ENCODE results near the gene PHYKPL. TPM values are rescaled to one million over a fixed set of nuclear protein-coding genes. Genes with fewer than 3 reads are reported as not detected.

Gene PHYKPL
- total and polyA plus RNA-seq, 2 of the 8 experiments (the other 6 are each of a cell fraction or from before 2014, with no cell fraction given), result 25.1 to 32.1 TPM

DNA sequence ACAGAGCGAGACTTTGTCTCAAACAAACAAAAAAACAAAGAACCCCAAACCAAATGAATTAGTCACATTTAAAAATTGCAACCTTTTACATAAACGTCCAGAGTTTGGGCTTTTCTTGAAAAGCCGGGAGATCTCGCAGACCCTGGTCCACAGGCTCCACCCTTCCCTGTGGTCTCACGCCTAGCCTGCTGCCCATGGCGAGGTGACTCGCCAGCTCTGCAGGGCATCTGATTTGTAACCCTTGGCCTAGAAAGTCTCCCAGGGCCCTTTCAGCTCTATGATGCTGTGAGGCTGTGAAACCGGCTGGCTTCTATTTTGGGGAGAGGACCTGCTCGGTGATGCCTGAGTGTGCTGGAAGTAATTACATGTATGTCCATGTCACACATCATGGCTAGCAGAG is 44.7 kb upstream of the PHYKPL start:
- H3K79me1 ChIP-seq (ENCODE audit: low read depth, low read length), result no peaks in the 10 kb centered on the region
- H4K20me1 ChIP-seq (replicated peaks in 1 of 2; ENCODE audit: control insufficient read depth in 1 of 2, insufficient read depth in 2 of 2, low read length in 2 of 2), result peaks cover 0 to 3% of the 10 kb centered on the region in 2 experiments
- no peaks in the 10 kb centered on the region for H3K79me2 ChIP-seq (ENCODE audit: control insufficient read depth in 1 of 2, insufficient read depth in 2 of 2, low read length in 2 of 2)
- no peak overlapping the region for H3K4me2 ChIP-seq (ENCODE audit: insufficient read depth in 1 of 2, low read depth in 2 of 2, low read length in 2 of 2)
- H3K27ac ChIP-seq (ENCODE audit: low read depth, low read length), result no peak overlapping the region
- no peak overlapping the region for H4K91ac ChIP-seq (replicated peaks; ENCODE audit: insufficient read length, low read length)
- POLR2A ChIA-PET (ENCODE audit: partially characterized antibody), result no interaction called here
- peaks cover 0 to 4% (median 2%) of the 10 kb centered on the region in 4 experiments; a peak in 2 of 7 replicates for H3K4me1 ChIP-seq (replicated peaks in 1 of 4; ENCODE audit: control insufficient read depth in 3 of 4, insufficient read depth in 4 of 4, low read length in 3 of 4)
- H3K9me3 ChIP-seq (ENCODE audit: insufficient read depth in 2 of 2, low read depth in 1 of 2, low read length in 1 of 2), result no peaks in the 10 kb centered on the region
- no peak overlapping the region for H2AK5ac ChIP-seq (ENCODE audit: low read depth, low read length)
- no peak overlapping the region for H3K18ac ChIP-seq (ENCODE audit: extremely low read depth, low read length)
- H3K56ac ChIP-seq (replicated peaks; ENCODE audit: insufficient read length, low read depth, low read length), result no peak overlapping the region
- no peak overlapping the region for H2BK15ac ChIP-seq (ENCODE audit: low read length)
- no peak overlapping the region for H2BK120ac ChIP-seq (replicated peaks; ENCODE audit: low read depth, low read length)
- no peak overlapping the region for H3K14ac ChIP-seq (ENCODE audit: insufficient read length)
- H4K8ac ChIP-seq (ENCODE audit: extremely low read depth, insufficient read depth, low read length), result no peak overlapping the region
- H2BK12ac ChIP-seq (ENCODE audit: low read depth, low read length), result no peak overlapping the region
- no peak overlapping the region for H3K4me3 ChIP-seq (ENCODE audit: extremely low read depth in 1 of 4, insufficient read depth in 2 of 4, low read depth in 3 of 4, low read length in 4 of 4)
- H4K5ac ChIP-seq (ENCODE audit: insufficient read length, low read depth, low read length), result no peak overlapping the region
- H3K23ac ChIP-seq (ENCODE audit: insufficient read length), result no peak overlapping the region
- H2BK5ac ChIP-seq (ENCODE audit: low read depth, low read length), result no peak overlapping the region
- DNase-seq (ENCODE audit: low read depth in 1 of 2, low spot score in 2 of 2) (no peak), FAIRE-seq (no peak)
- H3K4ac ChIP-seq (replicated peaks; ENCODE audit: insufficient read length, low read depth, low read length), result no peak overlapping the region
- CTCF ChIA-PET (ENCODE audit: partially characterized antibody), result interaction anchor here (0.5 to 10.0 kb wide), 10 partner anchors 13 to 1193 kb away, joined by 3 to 131 read pairs (median 6); partner anchors contain the start of gene COL23A1
- H3K23me2 ChIP-seq (ENCODE audit: low read depth, low read length), result no peaks in the 10 kb centered on the region
- 94% methylated on average over 9 of the region's 9 CpGs; no CpG with 5 or more reads in 1 of the 2 experiments for WGBS, 2 experiments (ENCODE audit: extremely low coverage in 1 of 2, insufficient coverage in 1 of 2, insufficient read length in 1 of 2, insufficient replicate concordance in 2 of 2, low coverage in 1 of 2, low lambda C conversion rate in 2 of 2, missing lambda C conversion rate in 1 of 2)
- no peaks in the 10 kb centered on the region for H3K36me3 ChIP-seq (ENCODE audit: control insufficient read depth in 2 of 4, insufficient read depth in 4 of 4, low read length in 3 of 4)
- no peak overlapping the region for H2AFZ ChIP-seq (ENCODE audit: low read length)
- H3K9ac ChIP-seq (replicated peaks in 1 of 4; ENCODE audit: extremely low read depth in 1 of 4, low read depth in 3 of 4, low read length in 3 of 4), result no peak overlapping the region
- H2BK20ac ChIP-seq (ENCODE audit: low read length), result no peak overlapping the region
- H3K27me3 ChIP-seq (replicated peaks in 1 of 4; ENCODE audit: control insufficient read depth in 3 of 4, extremely low read depth in 1 of 4, insufficient read depth in 3 of 4, low read length in 3 of 4), result peaks cover 0 to 10% (median 2%) of the 10 kb centered on the region in 4 experiments; a peak in 4 of 7 replicates
- TF ChIP-seq PHF8 (conservative IDR thresholded peaks at IDR 0.05; ENCODE audit: low read depth, low read length) (no peak), SP2 (IDR thresholded peaks at IDR 0.05; ENCODE audit: low read length) (no peak), SRF (IDR thresholded peaks at IDR 0.05; ENCODE audit: low read depth, low read length) (no peak), SUZ12 (IDR thresholded peaks at IDR 0.05; ENCODE audit: low read length) (no peak), NRF1 (IDR thresholded peaks at IDR 0.05; ENCODE audit: low read depth, low read length) (no peak), KDM1A (IDR thresholded peaks at IDR 0.05; ENCODE audit: borderline replicate concordance, low read length) (no peak), CTBP2 (IDR thresholded peaks at IDR 0.05; ENCODE audit: borderline replicate concordance, insufficient read depth, insufficient read length, low read length) (no peak), TBP (IDR thresholded peaks at IDR 0.05; ENCODE audit: low read depth, low read length) (no peak), SIRT6 (IDR thresholded peaks at IDR 0.05; ENCODE audit: low read length) (no peak)
